Activated B cell treated with CpG ODN at 0.5 μM for 24 hours (primary cell): Measurements from ENCODE around the gene STUB1. TPM values are rescaled to one million over a fixed set of nuclear protein-coding genes. Genes with fewer than 3 reads are reported as not detected.
A peak's percentile ranks its signal among the peaks of the same experiment; 100 is the strongest.
"Not testable (repeated sequence)": the region's sequence is repeated elsewhere in the genome, so short reads cannot be mapped to it uniquely, and the experiment has no call there.

Experiments
- ATAC-seq: fragments of 200-7000 bp; cut with Tn5 transposase; one replicate; pipeline ENCODE4 v1.10.0; 2021; ENCODE audit warnings: low read depth, mild to moderate bottlenecking, moderate library complexity
- CTCF ChIA-PET: fragments of 350-600 bp; sonication (Branson Sonifier 250); formaldehyde crosslinking; loops from one replicate; lab custom pipeline; 2021; ENCODE audit warnings: antibody characterized with exemption; lab: Charles Lee
- POLR2A ChIA-PET: fragments of 350-600 bp; sonication (Branson Sonifier 250); formaldehyde crosslinking; loops from one replicate; lab custom pipeline; 2021; ENCODE audit warnings: antibody characterized with exemption; lab: Charles Lee
- DNase-seq: peaks from one replicate; pipeline ENCODE4 v3.0.0; 2022
- H3K27ac Mint-ChIP-seq: one replicate; pipeline ENCODE4 v1.8.0; 2020; ENCODE audit warnings: mixed read lengths
- H3K27me3 Mint-ChIP-seq: one replicate; pipeline ENCODE4 v1.8.0; 2021; ENCODE audit warnings: mixed read lengths
- H3K36me3 Mint-ChIP-seq: one replicate; pipeline ENCODE4 v1.8.0; 2021; ENCODE audit warnings: low read depth, mixed read lengths
- H3K4me1 Mint-ChIP-seq: one replicate; pipeline ENCODE4 v1.8.0; 2021; ENCODE audit warnings: mixed read lengths
- H3K4me3 Mint-ChIP-seq: one replicate; pipeline ENCODE4 v1.8.0; 2020; ENCODE audit warnings: mild to moderate bottlenecking, mixed read lengths
- H3K9me3 Mint-ChIP-seq: one replicate; pipeline ENCODE4 v1.8.0; 2020; ENCODE audit warnings: mixed read lengths
- intact Hi-C: fragments of 100-400 bp; cut with micrococcal nuclease; formaldehyde crosslinking; loops from one replicate; pipeline ENCODE4 v1.15.1; 2024
- total RNA-seq: library from RNA; stranded (reverse); gene quantifications from 2 replicates; pipeline ENCODE4 v1.2.3, GENCODE V29; 2022
- TF ChIP-seq, protein P1 (sequence below): fragments of 200-600 bp; IDR thresholded peaks from one replicate; pipeline ENCODE4 v1.8.0; 2022; ENCODE audit warnings: antibody characterized with exemption, mild to moderate bottlenecking

STUB1 gene
- total RNA-seq, 1 donor from 2014 or later = 81.2 TPM

GRCh38 chr16:709566-710499 is 29.6 kb downstream of the STUB1 start:
- intact Hi-C loops = loop anchor here (5.0 kb wide), 1 partner anchor 167 kb away; no protein-coding TSS in a partner anchor
- no peak overlapping the region for H3K4me3 Mint-ChIP-seq
- no peaks in the 10 kb centered on the region for H3K9me3 Mint-ChIP-seq
- H3K4me1 Mint-ChIP-seq = peaks cover 8% of the 10 kb centered on the region
- H3K27me3 Mint-ChIP-seq = peaks cover 25% of the 10 kb centered on the region
- H3K27ac Mint-ChIP-seq = no peak overlapping the region
- ChIA-PET CTCF (interaction anchor here (1.2 kb wide), 1 partner anchor 75 kb away, joined by 6 read pairs; no protein-coding TSS in a partner anchor), POLR2A (interaction anchor here (1.2 to 2.0 kb wide), 2 partner anchors 11 to 78 kb away, joined by 3 to 4 read pairs; partner anchors contain the start of gene ANTKMT)
- H3K36me3 Mint-ChIP-seq = no peaks in the 10 kb centered on the region
- DNase-seq = no peak
- no peak for ATAC-seq
- TF ChIP-seq, protein P1, sequence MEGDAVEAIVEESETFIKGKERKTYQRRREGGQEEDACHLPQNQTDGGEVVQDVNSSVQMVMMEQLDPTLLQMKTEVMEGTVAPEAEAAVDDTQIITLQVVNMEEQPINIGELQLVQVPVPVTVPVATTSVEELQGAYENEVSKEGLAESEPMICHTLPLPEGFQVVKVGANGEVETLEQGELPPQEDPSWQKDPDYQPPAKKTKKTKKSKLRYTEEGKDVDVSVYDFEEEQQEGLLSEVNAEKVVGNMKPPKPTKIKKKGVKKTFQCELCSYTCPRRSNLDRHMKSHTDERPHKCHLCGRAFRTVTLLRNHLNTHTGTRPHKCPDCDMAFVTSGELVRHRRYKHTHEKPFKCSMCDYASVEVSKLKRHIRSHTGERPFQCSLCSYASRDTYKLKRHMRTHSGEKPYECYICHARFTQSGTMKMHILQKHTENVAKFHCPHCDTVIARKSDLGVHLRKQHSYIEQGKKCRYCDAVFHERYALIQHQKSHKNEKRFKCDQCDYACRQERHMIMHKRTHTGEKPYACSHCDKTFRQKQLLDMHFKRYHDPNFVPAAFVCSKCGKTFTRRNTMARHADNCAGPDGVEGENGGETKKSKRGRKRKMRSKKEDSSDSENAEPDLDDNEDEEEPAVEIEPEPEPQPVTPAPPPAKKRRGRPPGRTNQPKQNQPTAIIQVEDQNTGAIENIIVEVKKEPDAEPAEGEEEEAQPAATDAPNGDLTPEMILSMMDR = no peak

- TF ChIP-seq, protein P1 = no peak
- Mint-ChIP-seq H3K9me3 (no peaks in the 10 kb centered on the region), H3K27ac (no peak overlapping the region), H3K36me3 (no peaks in the 10 kb centered on the region), H3K4me1 (peaks cover 8% of the 10 kb centered on the region), H3K4me3 (no peak overlapping the region), H3K27me3 (peaks cover 25% of the 10 kb centered on the region)
- DNase-seq (no peak), ATAC-seq (no peak)
- ChIA-PET POLR2A (interaction anchor here (1.2 to 2.0 kb wide), 2 partner anchors 10 to 77 kb away, joined by 3 to 4 read pairs; partner anchors contain the start of gene ANTKMT), CTCF (interaction anchor here (1.2 kb wide), 1 partner anchor 74 kb away, joined by 6 read pairs; no protein-coding TSS in a partner anchor)
- intact Hi-C loops = loop anchor here (1.0 to 5.0 kb wide), 4 partner anchors 31 to 393 kb away; no protein-coding TSS in a partner anchor
Measured at GRCh38 chr16:710500-711075, 30.4 kb downstream of the STUB1 start.

- ATAC-seq (no peak), DNase-seq (no peak)
- H3K9me3 Mint-ChIP-seq = no peaks in the 10 kb centered on the region
- H3K27ac Mint-ChIP-seq = no peak overlapping the region
- no peaks in the 10 kb centered on the region for H3K36me3 Mint-ChIP-seq
- ChIA-PET CTCF (interaction anchor here (1.2 kb wide), 1 partner anchor 74 kb away, joined by 6 read pairs; no protein-coding TSS in a partner anchor), POLR2A (interaction anchor here (2.0 kb wide), 1 partner anchor 10 kb away, joined by 4 read pairs; the partner anchor contains the start of gene ANTKMT)
- no peak overlapping the region for H3K4me3 Mint-ChIP-seq
- H3K4me1 Mint-ChIP-seq = peaks cover 11% of the 10 kb centered on the region
- intact Hi-C loops = loop anchor here (1.0 to 5.0 kb wide), 4 partner anchors 30 to 392 kb away; no protein-coding TSS in a partner anchor
- TF ChIP-seq, protein P1 = no peak
- H3K27me3 Mint-ChIP-seq = peaks cover 25% of the 10 kb centered on the region
Measured at GRCh38 chr16:711084-711483, 30.9 kb downstream of the STUB1 start.

DNA sequence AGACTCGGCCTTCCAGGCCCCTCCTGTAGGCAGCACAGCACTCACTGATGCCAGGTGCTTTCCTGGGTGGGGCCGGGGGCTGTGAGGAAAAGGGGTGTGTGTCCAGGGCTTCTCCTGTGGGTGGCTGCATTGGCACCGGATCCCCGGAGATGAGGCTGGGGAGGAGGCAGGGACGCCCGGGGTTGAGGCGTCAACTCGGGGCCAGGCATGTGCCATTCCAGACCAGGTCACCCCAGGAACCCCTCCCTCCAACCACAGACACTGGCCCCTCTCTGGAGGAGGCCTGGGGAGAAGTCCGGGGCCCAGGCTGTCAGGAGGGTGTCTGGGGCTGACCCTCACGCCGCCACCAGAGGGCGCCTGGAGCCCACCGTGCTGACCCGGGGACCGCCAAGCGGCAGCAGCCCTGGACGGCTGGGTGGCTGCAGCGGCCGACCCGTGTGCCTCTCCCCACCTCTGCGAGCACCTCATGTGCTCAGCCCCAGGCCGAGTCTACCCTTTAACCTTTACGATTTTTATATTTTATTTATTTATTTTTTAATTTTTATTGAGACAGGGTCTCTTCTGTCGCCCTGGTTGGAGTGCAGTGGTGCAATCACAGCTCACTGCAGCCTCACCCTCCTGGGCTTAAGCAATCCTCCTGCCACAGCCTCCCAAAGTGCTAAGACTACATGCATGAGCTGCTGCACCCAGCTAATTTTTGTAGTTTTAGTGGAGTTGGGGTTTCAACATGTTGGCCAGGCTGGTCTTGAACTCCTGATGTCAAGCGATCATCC is 31.5 kb downstream of the STUB1 start:
- peaks cover 25% of the 10 kb centered on the region for H3K27me3 Mint-ChIP-seq
- TF ChIP-seq, protein P1 = peak; percentile 69
- H3K27ac Mint-ChIP-seq = no peak overlapping the region
- CTCF ChIA-PET = interaction anchor here (0.9 to 2.6 kb wide), 12 partner anchors 9 to 390 kb away, joined by 3 to 22 read pairs (median 4); partner anchors contain the start of genes ANTKMT, CCDC78, CHTF18 and CIAO3
- POLR2A ChIA-PET = interaction anchor here (0.7 to 2.0 kb wide), 2 partner anchors 9 kb away, joined by 3 to 4 read pairs; partner anchors contain the start of gene ANTKMT
- H3K4me1 Mint-ChIP-seq = peaks cover 10% of the 10 kb centered on the region
- peak; percentile 81 for DNase-seq
- H3K9me3 Mint-ChIP-seq = no peaks in the 10 kb centered on the region
- H3K4me3 Mint-ChIP-seq = no peak overlapping the region
- intact Hi-C loops = loop anchor here (1.0 to 5.0 kb wide), 4 partner anchors 30 to 392 kb away; no protein-coding TSS in a partner anchor
- H3K36me3 Mint-ChIP-seq = no peaks in the 10 kb centered on the region
- ATAC-seq = peak; percentile 71

GRCh38 chr16:712740-713250 is 32.6 kb downstream of the STUB1 start:
- DNase-seq, H3K9me3 Mint-ChIP-seq, H3K4me3 Mint-ChIP-seq, ATAC-seq, H3K36me3 Mint-ChIP-seq, H3K27ac Mint-ChIP-seq, POLR2A ChIA-PET: not testable (repeated sequence)
- intact Hi-C loops = loop anchor here (5.0 kb wide), 1 partner anchor 165 kb away; no protein-coding TSS in a partner anchor
- CTCF ChIA-PET = interaction anchor here (0.9 to 2.6 kb wide), 12 partner anchors 8 to 389 kb away, joined by 3 to 22 read pairs (median 4); partner anchors contain the start of genes ANTKMT, CCDC78, CHTF18 and CIAO3
- H3K27me3 Mint-ChIP-seq = peaks cover 21% of the 10 kb centered on the region
- peaks cover 10% of the 10 kb centered on the region for H3K4me1 Mint-ChIP-seq
